NCI-H226 (cell line): ENCODE results near the gene ZNF575.
"Not testable (repeated sequence)": the region's sequence is repeated elsewhere in the genome, so short reads cannot be mapped to it uniquely, and the experiment has no call there.

Experiments used
- DNase-seq: peaks from one replicate; pipeline ENCODE4 v3.0.0-alpha.2; 2015

ZNF575 gene

GRCh38 chr19:43511324-43511723 is 21.7 kb upstream of the ZNF575 start:
- no peak for DNase-seq

DNA sequence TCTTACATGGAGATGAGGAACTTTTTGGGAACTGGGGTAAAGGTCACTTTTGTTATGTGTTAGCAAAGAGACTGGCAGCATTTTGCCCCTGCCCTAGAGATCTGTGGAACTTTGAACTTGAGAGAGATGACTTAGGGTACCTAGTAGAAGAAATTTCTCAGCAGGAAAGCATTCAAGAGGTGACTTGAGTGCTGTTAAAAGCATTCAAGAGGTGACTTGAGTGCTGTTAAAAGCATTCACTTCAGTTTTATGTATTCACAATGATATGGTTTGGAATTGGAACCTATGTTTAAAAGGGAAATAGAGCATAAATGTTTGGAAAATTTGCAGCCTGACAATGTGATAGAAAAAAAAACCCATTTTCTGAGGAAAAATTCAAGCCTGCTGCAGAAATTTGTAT is 20.6 kb upstream of the ZNF575 start:
- not testable (repeated sequence) for DNase-seq

GRCh38 chr19:43518051-43518450 is 14.9 kb upstream of the ZNF575 start:
- no peak for DNase-seq

DNA sequence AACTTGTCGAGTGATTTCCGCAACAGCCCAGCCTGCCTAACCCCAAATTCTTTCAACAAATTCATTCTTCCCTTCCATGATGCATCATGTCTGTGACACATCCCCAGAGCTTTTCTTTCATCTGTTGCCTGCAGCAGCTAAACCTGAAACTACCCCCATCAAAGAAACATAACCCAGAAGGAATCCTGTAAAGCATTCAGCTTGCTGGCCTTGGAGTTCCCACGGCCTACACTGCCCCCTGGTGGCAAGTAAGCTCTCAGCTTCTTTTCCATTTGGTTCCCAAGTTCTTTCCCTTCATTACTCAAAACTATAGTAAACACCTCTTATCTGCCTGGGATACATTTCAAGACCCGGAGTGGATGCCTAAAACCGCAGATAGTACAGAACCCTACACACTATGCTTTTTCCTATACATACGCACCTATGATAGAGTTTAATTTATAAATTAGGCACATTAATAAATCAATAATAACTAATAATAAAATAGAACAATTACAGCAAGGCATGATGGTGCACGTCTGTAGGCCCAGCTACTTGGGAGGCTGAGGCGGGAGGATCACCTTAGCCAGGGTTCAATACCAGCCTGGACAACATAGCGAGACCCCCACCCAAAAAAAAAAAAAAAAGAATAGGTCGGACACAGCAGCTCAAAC is 13.4 kb upstream of the ZNF575 start:
- DNase-seq = peak; percentile 73

DNA sequence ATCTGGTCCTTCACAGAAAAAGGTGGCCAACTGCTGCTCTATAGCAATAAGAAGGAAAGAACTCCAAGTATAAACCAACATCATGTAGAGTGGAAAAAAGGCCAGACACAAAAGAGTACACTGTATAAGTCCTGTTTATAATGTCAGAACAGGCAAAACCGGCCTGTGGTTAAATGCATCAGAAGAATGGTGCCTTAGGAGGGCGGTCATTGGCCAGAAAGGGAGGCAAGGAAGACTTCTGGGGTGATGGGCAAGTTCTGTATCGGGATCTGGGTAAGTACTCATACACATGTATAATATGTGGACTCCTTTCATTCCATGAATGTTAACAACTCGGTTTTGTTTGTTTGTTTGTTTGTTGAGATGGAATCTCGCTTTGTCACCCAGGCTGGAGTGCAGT is 10.1 kb upstream of the ZNF575 start:
- DNase-seq = no peak

DNA sequence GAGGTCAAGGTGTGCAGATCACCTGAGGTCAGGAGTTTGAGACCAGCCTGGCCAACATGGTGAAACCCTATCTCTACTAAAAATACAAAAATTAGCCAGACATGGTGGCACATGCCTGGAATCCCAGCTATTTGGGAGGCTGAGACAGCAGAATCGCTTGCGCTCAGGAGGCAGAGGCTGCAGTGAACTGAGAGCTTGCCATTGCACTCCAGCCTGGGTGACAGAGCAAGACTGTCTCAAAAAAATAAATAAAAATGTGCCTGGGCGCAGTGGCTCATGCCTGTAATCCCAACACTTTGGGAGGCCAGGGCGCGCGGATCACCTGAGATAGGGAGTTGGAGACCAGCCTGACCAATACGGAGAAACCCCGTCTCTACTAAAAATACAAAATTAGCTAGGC is 9.3 kb upstream of the ZNF575 start:
- not testable (repeated sequence) for DNase-seq

GRCh38 chr19:43524922-43525835 is 7.8 kb upstream of the ZNF575 start:
- DNase-seq = peak; percentile 83

DNA sequence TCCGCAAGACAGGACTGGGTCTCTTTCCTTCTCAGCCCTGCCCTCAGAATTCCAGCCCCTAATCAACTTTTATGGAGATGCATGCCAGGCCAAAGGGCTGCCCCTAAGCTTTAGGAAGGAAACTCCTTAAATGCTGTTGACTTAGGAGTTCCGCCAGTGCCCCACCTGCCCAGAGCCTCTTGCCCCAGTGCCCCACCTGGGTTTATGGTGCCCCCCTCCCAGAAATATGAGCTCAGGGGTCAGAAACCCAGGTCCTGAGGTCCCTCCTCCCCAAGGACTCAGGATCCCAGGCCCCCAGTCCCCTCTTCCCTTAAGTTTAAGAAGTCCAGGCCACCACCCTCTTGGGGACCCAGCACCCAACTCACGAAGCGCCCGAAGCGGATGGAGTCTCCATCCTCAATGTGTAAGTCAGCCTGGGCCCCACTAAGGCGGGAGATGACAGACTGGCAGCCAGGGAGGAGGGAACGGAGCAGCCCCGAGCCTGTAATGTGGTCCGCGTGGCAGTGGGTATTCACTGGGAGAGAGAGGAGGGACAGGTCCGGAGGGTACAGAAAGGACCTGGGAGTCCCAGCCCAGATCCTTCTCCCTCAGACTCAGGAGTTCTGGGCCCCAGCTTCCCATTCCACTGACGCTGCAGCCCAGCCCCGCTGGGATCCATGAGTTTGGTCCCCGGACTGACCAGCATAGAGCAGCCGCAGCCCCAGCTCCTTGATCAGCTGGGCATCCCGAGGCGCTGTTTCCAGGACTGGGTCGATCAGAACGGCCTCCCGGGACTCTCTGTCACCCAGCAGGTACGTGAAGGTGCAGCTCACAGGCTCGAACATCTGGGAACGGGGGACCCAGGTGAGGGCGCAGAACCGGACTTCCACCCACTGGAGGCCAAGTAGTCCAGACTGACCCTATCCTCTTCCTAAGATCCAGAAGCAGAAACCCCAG is 6.9 kb upstream of the ZNF575 start:
- DNase-seq = no peak

- DNase-seq = peak; percentile 53
Observed at GRCh38 chr19:43526884-43527859, 5.8 kb upstream of the ZNF575 start, which contains the start of gene ETHE1. ETHE1 (minus strand) TSS chr19:43527201; CDS start chr19:43527177, 24 bp downstream.

GRCh38 chr19:43527860-43528622 is 4.9 kb upstream of the ZNF575 start:
- DNase-seq = no peak

DNA sequence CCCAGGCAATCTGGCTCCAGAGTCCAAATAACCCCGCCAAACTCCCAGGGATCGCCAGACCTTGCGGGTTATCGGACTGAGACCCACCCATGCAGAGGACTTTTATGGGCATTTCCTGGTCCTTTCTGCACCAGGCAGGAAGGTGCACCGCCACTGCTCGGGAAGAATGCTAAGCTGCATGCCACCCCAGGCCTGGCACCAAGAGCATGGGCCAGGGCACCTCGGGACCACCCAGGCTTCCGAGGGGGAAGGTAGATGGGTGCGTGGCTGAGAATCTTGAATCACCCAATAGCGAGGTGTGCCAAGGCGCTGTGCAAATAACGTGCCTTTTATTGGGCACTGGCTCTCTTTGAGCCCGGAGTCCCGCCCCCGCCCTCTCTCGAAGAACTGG is 422 bp upstream of the ZNF575 start:
- DNase-seq = no peak

DNA sequence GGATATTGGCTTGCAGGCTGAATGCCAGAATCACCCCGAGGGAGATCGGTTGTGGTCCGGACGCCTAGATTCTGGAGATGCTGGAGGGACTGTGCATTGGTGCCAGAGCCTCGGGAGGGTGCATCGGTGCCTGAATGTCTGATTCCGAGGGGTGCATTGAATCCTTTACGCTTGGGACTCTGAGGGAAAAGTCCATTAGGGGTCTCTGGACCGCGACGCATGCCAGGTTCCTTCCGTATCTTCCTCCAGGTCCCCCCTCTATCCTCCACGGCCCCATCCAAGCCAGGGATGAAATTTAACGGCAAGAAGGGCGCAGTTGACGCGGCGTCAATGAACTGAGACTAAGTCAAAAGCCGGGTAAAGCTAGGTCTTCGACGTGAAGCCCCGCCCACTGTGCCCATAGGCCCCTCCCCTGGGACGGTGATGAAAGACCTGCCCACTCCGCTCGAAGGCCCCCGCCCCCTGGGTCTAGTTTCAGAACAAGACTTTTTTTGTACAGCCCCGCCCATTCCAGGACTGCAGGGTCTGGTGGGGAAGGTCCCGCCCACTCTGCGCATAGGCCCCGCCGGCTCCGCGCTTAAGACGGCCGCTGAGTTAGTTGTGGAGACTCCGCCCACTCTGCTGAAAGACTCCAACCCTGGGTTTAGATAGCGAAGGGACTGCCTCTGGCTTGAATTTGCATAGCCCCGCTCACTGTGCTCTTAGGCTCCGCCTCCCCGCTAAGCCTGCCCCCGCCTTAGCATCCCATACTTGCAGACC is 737 bp downstream of the ZNF575 start:
- peak; percentile 97 for DNase-seq

GRCh38 chr19:43534305-43534815 is 1.4 kb downstream of the ZNF575 start:
- DNase-seq = no peak

- DNase-seq = no peak
Observed at GRCh38 chr19:43534816-43535761, 2.1 kb downstream of the ZNF575 start.

- no peak for DNase-seq
Observed at GRCh38 chr19:43538922-43539321, 5.9 kb downstream of the ZNF575 start.

DNA sequence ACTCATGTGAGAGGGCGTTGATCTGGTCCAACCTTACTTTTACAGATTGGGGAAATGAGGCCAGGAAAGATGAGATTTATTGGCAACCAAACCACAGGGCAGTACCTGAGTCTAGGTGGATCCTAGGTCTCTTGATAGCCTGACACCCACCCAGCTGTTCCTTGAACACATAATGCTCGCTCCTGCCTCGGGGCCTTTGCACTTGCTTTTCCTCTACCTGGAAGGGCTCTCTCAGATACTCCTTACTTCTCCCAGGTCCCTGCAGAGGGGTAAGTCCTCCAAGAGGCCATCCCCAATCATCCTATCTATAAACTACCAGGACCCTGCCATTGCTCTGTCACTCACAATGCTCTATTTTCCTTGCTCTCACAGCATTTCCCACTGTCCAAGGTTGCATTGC is 7.4 kb downstream of the ZNF575 start:
- DNase-seq = no peak

DNA sequence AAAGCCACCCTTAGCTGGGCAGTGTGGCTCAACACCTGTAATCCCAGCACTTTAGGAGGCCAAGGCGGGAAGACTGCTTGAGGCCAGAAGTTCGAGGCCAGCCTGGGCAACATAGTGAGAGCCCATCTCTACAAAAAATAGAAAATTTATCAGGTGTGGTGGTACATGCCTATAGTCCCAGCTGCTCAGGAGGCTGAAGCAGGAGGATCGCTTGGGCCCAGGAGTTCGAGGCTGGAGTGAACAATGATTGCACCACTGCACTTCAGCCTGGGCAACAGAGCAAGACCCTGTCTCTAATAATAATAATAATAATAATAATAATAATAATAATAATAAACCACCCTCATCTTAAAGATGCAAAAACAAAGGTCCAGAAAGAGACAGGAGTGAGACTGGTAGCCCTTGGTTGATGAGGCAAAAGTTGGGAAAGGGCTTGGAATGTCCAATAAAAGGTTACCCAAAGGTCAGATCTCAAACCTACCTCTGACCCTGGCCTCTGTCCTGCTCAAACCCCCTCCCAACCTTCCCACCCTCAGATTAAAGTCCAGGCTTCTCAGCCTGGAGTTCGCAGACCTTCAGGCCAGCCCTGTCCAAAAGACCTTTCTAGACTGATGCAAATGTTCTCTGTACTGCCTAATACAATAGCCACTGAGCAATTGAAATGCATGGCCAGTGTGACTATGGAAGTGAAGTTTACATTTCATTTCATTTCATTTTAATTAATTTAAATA is 9.1 kb downstream of the ZNF575 start:
- no peak for DNase-seq

DNA sequence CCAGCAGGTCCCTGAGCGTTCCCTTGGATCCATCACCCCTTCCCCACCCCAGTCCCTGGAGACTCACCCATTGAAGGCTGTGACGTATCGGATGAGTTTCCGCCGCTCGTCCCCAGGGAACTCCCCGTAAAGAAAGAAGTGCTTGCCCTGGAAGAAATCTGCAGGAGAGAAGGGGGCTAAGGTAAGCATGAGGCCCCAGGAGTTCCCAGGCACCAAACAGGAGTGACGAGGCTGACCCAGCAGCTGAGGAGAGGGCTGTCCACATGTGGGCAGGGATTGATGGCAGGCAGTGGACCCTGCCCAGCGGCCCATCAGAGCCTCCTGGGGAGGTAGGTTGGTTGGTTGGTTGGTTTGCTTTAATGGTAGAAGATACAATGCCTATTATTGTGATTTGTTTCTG is 11.1 kb downstream of the ZNF575 start:
- no peak for DNase-seq
